ENCODE measurements around the gene ZRSR2. TPM values are rescaled to one million over a fixed set of nuclear protein-coding genes. Genes with fewer than 3 reads are reported as not detected.

Gene ZRSR2
- total and polyA plus RNA-seq, 2 of the 13 experiments (the other 11 are each of a cell fraction or from before 2014, with no cell fraction given), result 3.6 to 4.9 TPM

GRCh38 chrX:15789979-15790768 is at the start of gene ZRSR2 (continued):
- TF ChIP-seq ZNF547 (CRISPR knock-in tag; IDR thresholded peaks at IDR 0.05) (no peak), ZNF232 (CRISPR knock-in tag; IDR thresholded peaks at IDR 0.05; ENCODE audit: borderline replicate concordance) (no peak), ZNF160 (CRISPR knock-in tag; IDR thresholded peaks at IDR 0.05) (no peak), HCFC1 (IDR thresholded peaks at IDR 0.05; ENCODE audit: low read depth, low read length) (no peak), ZNF816 (CRISPR knock-in tag; IDR thresholded peaks at IDR 0.05; ENCODE audit: borderline replicate concordance) (no peak), CREM (IDR thresholded peaks at IDR 0.05) (no peak), CREM (CRISPR knock-in tag; IDR thresholded peaks at IDR 0.05) (no peak), ZNF639 (CRISPR knock-in tag; conservative IDR thresholded peaks at IDR 0.05) (no peak), ZNF124 (CRISPR knock-in tag; IDR thresholded peaks at IDR 0.05) (no peak), ZNF484 (CRISPR knock-in tag; IDR thresholded peaks at IDR 0.05; ENCODE audit: borderline replicate concordance, low read depth) (no peak), CENPT (CRISPR knock-in tag; IDR thresholded peaks at IDR 0.05; ENCODE audit: low read depth) (no peak), TEAD3 (CRISPR knock-in tag; optimal IDR thresholded peaks at IDR 0.05; ENCODE audit: borderline replicate concordance) (peak; percentile 15), HNF1B (CRISPR knock-in tag; IDR thresholded peaks at IDR 0.05) (no peak), ZNF761 (CRISPR knock-in tag; conservative IDR thresholded peaks at IDR 0.05) (no peak), ZNF563 (CRISPR knock-in tag; IDR thresholded peaks at IDR 0.05) (no peak), DR1 (CRISPR knock-in tag; IDR thresholded peaks at IDR 0.05) (no peak), HOMEZ (CRISPR knock-in tag; IDR thresholded peaks at IDR 0.05; ENCODE audit: low read depth) (no peak), ZNF12 (CRISPR knock-in tag; IDR thresholded peaks at IDR 0.05) (no peak), PPARG (CRISPR knock-in tag; conservative IDR thresholded peaks at IDR 0.05) (no peak), RXRA (CRISPR knock-in tag; IDR thresholded peaks at IDR 0.05) (no peak), ZBTB1 (CRISPR knock-in tag; IDR thresholded peaks at IDR 0.05; ENCODE audit: borderline replicate concordance) (no peak), MBD4 (IDR thresholded peaks at IDR 0.05; ENCODE audit: borderline replicate concordance, low read length) (no peak), ZNF329 (CRISPR knock-in tag; IDR thresholded peaks at IDR 0.05; ENCODE audit: low read depth) (0 out of 2 replicates have a peak, but pooled peaks have one; percentile 29), ZNF691 (CRISPR knock-in tag; IDR thresholded peaks at IDR 0.05; ENCODE audit: borderline replicate concordance, low read depth) (0 out of 2 replicates have a peak, but pooled peaks have one; percentile 23), FOXK1 (CRISPR knock-in tag; IDR thresholded peaks at IDR 0.05; ENCODE audit: borderline replicate concordance, low read depth) (no peak), RBFOX2 (IDR thresholded peaks at IDR 0.05; ENCODE audit: low read depth, low read length) (peak; percentile 76)

Data from HepG2 (cell line).